GM12875 (cell line): Measurements from ENCODE around the gene BPTF.

Experiments used
- H3K4me3 ChIP-seq: one replicate; pipeline ENCODE4 v1.5.1; 2011; ENCODE audit warnings: low read depth, low read length, control low read depth
- TF ChIP-seq, protein P1 (sequence below): IDR thresholded peaks from 2 replicates; pipeline ENCODE4 v1.5.1; 2011; ENCODE audit warnings: low read depth, mild to moderate bottlenecking, control low read depth, inconsistent platforms, low read length, moderate library complexity, borderline replicate concordance; ENCODE audit not compliant: insufficient read depth

Gene BPTF

GRCh38 chr17:67824735-67825626, at the start of gene BPTF:
BPTF (plus strand) TSS chr17:67825503; CDS start chr17:67825725, 222 bp downstream.
- peak within 1 kb of the TSS; percentile 66 for H3K4me3 ChIP-seq
- TF ChIP-seq, protein P1, sequence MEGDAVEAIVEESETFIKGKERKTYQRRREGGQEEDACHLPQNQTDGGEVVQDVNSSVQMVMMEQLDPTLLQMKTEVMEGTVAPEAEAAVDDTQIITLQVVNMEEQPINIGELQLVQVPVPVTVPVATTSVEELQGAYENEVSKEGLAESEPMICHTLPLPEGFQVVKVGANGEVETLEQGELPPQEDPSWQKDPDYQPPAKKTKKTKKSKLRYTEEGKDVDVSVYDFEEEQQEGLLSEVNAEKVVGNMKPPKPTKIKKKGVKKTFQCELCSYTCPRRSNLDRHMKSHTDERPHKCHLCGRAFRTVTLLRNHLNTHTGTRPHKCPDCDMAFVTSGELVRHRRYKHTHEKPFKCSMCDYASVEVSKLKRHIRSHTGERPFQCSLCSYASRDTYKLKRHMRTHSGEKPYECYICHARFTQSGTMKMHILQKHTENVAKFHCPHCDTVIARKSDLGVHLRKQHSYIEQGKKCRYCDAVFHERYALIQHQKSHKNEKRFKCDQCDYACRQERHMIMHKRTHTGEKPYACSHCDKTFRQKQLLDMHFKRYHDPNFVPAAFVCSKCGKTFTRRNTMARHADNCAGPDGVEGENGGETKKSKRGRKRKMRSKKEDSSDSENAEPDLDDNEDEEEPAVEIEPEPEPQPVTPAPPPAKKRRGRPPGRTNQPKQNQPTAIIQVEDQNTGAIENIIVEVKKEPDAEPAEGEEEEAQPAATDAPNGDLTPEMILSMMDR: peak; percentile 99

GRCh38 chr17:67779098-67779672, 46.1 kb upstream of the BPTF start:
- H3K4me3 ChIP-seq: no peak overlapping the region
- TF ChIP-seq, protein P1: peak; percentile 68

DNA sequence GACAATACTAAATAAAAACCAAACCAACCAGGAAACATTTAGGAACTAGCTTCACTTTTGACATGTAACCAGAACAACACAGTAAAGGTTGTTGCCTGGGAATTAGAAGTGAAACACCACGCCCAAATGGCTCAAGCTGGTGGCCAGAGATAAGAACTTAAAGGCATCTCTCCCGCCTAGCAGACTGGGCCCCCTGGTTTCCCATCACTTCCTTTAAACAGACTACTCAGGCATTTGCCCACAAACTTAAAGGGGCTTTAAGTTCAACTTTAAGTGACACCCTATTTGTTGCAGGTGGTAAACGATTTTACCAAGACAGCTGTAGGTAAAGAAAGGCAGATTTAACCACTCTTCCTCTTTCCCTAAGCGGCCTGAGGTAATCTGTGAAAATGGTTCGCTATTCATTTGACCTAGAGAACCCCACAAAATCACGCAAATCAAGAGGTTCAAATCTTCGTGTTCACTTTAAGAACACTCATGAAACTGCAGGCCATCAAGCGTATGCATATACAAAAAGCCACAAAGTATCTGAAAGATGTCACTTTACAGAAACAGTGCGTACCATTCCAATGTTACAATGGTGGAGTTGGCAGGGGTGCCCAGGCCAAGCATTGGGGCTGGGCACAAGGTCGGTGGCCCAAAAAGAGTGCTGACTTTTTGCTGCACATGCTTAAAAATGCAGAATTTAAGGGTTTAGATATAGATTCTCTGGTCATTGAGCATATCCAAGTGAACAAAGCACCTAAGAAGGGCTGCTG, 40.8 kb upstream of the BPTF start:
- TF ChIP-seq, protein P1: no peak
- no peak overlapping the region for H3K4me3 ChIP-seq

- TF ChIP-seq, protein P1: no peak
- no peak overlapping the region for H3K4me3 ChIP-seq
These were observed 40.2 kb upstream of the BPTF start for GRCh38 chr17:67785122-67785477.

GRCh38 chr17:67785504-67785903, 39.8 kb upstream of the BPTF start:
- TF ChIP-seq, protein P1: no peak
- H3K4me3 ChIP-seq: no peak overlapping the region

- TF ChIP-seq, protein P1: peak; percentile 80
- no peak overlapping the region for H3K4me3 ChIP-seq
These were observed 24.8 kb upstream of the BPTF start for GRCh38 chr17:67800495-67800928.
